ENCODE data around the gene EGFLAM. TPM values are rescaled to one million over a fixed set of nuclear protein-coding genes. Genes with fewer than 3 reads are reported as not detected.

The EGFLAM gene
- total RNA-seq, 4 donors from 2014 or later: 15.0 to 103 (median 62.5) TPM

GRCh38 chr5:38393636-38394035, 135.3 kb downstream of the EGFLAM start:
- DNase-seq (ENCODE audit: low spot score): no peak
- TF ChIP-seq CTCF (IDR thresholded peaks at IDR 0.05): no peak

GRCh38 chr5:38396766-38397165, 138.4 kb downstream of the EGFLAM start:
- ATAC-seq (ENCODE audit: low FRiP score) (no peak), DNase-seq (ENCODE audit: low spot score) (no peak)
- TF ChIP-seq CTCF (IDR thresholded peaks at IDR 0.05): no peak

More at GRCh38 chr5:38393636-38394035, 135.3 kb downstream of the EGFLAM start:
- ATAC-seq (ENCODE audit: low FRiP score): no peak

GRCh38 chr5:38400365-38400764, 142.0 kb downstream of the EGFLAM start:
- ATAC-seq (ENCODE audit: low FRiP score) (no peak), DNase-seq (ENCODE audit: low spot score) (no peak)
- TF ChIP-seq CTCF (IDR thresholded peaks at IDR 0.05): no peak

GRCh38 chr5:38401145-38401544, 142.8 kb downstream of the EGFLAM start:
- ATAC-seq (ENCODE audit: low FRiP score): no peak
- no peak for DNase-seq (ENCODE audit: low spot score)
- TF ChIP-seq CTCF (IDR thresholded peaks at IDR 0.05): no peak

GRCh38 chr5:38403406-38403805, 145.0 kb downstream of the EGFLAM start:
- ATAC-seq (ENCODE audit: low FRiP score) (no peak), DNase-seq (ENCODE audit: low spot score) (no peak)
- no peak for TF ChIP-seq CTCF (IDR thresholded peaks at IDR 0.05)

GRCh38 chr5:38403877-38404635, 145.7 kb downstream of the EGFLAM start:
- no peak for DNase-seq (ENCODE audit: low spot score)
- ATAC-seq (ENCODE audit: low FRiP score): no peak
- TF ChIP-seq CTCF (IDR thresholded peaks at IDR 0.05): no peak

GRCh38 chr5:38404667-38405276, 146.4 kb downstream of the EGFLAM start:
- ATAC-seq (ENCODE audit: low FRiP score): no peak
- TF ChIP-seq CTCF (IDR thresholded peaks at IDR 0.05): no peak
- DNase-seq (ENCODE audit: low spot score): no peak
